Adrenal gland (tissue), 5 donors: ENCODE data around the gene TFDP1.

ENCODE experiments used
- POLR2A ChIP-seq, 2 donors: fragments of 450-650 bp; IDR thresholded peaks; one replicate each; pipeline ENCODE4 v1.6.1; 2017; ENCODE audit warnings: antibody characterized with exemption in 2 of 2, mild to moderate bottlenecking in 2 of 2, moderate library complexity in 1 of 2
- TF ChIP-seq, protein P1 (sequence below), 6 experiments: fragments of 450-650 bp in 4 of 6; fragments of 200-600 bp in 2 of 6; sonication (generic) in 1 of 6; IDR thresholded peaks; 1 replicate in 5 of 6; 2 replicates in 1 of 6; pipeline versions ENCODE4 v1.5.1 to v1.8.0; 2016 to 2021; ENCODE audit warnings: antibody characterized with exemption in 6 of 6, mild to moderate bottlenecking in 2 of 6, moderate library complexity in 1 of 6
- donor health status: DM: no; HTN: no; CAD: no.

DNA sequence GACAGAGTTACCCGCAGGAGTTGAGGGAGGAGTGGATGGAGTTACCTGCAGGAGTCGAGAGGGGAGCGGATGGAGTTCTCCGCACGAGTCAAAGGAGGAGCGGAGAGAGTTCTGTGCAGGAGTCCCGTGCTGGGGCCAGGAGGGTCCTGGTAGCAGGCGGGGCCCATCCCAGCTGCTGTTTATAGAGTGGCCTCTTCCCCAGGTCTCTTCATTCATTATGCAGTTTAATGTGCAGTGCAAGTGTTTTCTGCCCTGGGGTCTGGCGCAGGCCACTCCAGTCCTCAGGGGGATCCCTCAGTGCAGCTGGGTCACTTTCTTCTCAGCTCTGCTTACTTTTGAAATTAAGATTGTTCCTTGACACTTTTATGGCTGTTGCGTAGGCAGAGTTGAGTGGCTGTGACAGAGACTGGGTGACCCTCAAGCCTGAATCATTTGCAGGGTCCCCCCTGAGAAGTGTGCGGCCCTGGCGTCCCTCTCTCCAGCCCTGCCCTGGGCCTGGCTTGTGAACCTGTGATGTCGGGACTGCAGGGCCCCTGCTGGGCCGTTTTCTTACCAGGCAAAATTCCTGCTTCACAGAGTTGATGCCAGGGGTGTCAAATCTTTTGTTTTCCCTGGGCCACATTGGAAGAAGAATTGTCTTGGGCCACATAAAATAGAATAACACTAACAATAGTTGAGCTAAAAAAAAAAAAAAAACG lies 17.9 kb downstream of the TFDP1 start:
- TF ChIP-seq, protein P1, sequence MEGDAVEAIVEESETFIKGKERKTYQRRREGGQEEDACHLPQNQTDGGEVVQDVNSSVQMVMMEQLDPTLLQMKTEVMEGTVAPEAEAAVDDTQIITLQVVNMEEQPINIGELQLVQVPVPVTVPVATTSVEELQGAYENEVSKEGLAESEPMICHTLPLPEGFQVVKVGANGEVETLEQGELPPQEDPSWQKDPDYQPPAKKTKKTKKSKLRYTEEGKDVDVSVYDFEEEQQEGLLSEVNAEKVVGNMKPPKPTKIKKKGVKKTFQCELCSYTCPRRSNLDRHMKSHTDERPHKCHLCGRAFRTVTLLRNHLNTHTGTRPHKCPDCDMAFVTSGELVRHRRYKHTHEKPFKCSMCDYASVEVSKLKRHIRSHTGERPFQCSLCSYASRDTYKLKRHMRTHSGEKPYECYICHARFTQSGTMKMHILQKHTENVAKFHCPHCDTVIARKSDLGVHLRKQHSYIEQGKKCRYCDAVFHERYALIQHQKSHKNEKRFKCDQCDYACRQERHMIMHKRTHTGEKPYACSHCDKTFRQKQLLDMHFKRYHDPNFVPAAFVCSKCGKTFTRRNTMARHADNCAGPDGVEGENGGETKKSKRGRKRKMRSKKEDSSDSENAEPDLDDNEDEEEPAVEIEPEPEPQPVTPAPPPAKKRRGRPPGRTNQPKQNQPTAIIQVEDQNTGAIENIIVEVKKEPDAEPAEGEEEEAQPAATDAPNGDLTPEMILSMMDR (IDR thresholded peaks at IDR 0.05) = no peak
- TF ChIP-seq POLR2A (IDR thresholded peaks at IDR 0.05) = no peak
